GM19035 (cell line): Measurements from ENCODE around the gene KIF22.

Experiments
- ATAC-seq: cut with Tn5 transposase; IDR thresholded peaks from one replicate; pipeline ENCODE4 v1.9.1; 2021; ENCODE audit not compliant: unreplicated experiment

Gene KIF22

GRCh38 chr16:29834079-29834478, 43.5 kb downstream of the KIF22 start:
- no peak for ATAC-seq

GRCh38 chr16:29835926-29836325, 45.4 kb downstream of the KIF22 start:
- no peak for ATAC-seq

GRCh38 chr16:29836623-29837022, 46.1 kb downstream of the KIF22 start:
- no peak for ATAC-seq

- ATAC-seq = no peak
Measured at GRCh38 chr16:29837841-29838240, 47.3 kb downstream of the KIF22 start.

- ATAC-seq = no peak
Measured at GRCh38 chr16:29839822-29840221, 49.3 kb downstream of the KIF22 start.

GRCh38 chr16:29840240-29840639, 49.7 kb downstream of the KIF22 start:
- no peak for ATAC-seq

GRCh38 chr16:29841631-29842030, 51.1 kb downstream of the KIF22 start:
- no peak for ATAC-seq

GRCh38 chr16:29842732-29843346, 52.3 kb downstream of the KIF22 start:
- ATAC-seq = no peak

GRCh38 chr16:29843931-29844330, 53.4 kb downstream of the KIF22 start:
- no peak for ATAC-seq

- ATAC-seq = no peak
Measured at GRCh38 chr16:29844575-29845331, 54.2 kb downstream of the KIF22 start.

- no peak for ATAC-seq
Measured at GRCh38 chr16:29845656-29846055, 55.1 kb downstream of the KIF22 start.

- no peak for ATAC-seq
Measured at GRCh38 chr16:29848420-29849297, 58.1 kb downstream of the KIF22 start.

- ATAC-seq = no peak
Measured at GRCh38 chr16:29849505-29849904, 59.0 kb downstream of the KIF22 start.

GRCh38 chr16:29850998-29851397, 60.4 kb downstream of the KIF22 start:
- no peak for ATAC-seq

GRCh38 chr16:29852654-29853053, 62.1 kb downstream of the KIF22 start:
- no peak for ATAC-seq

GRCh38 chr16:29854520-29855100, 64.1 kb downstream of the KIF22 start:
- ATAC-seq = no peak
